ENCODE data around the gene CA4. TPM values are rescaled to one million over a fixed set of nuclear protein-coding genes. Genes with fewer than 3 reads are reported as not detected.

Gene CA4
- total RNA-seq, 1 donor from 2014 or later = not detected

DNA sequence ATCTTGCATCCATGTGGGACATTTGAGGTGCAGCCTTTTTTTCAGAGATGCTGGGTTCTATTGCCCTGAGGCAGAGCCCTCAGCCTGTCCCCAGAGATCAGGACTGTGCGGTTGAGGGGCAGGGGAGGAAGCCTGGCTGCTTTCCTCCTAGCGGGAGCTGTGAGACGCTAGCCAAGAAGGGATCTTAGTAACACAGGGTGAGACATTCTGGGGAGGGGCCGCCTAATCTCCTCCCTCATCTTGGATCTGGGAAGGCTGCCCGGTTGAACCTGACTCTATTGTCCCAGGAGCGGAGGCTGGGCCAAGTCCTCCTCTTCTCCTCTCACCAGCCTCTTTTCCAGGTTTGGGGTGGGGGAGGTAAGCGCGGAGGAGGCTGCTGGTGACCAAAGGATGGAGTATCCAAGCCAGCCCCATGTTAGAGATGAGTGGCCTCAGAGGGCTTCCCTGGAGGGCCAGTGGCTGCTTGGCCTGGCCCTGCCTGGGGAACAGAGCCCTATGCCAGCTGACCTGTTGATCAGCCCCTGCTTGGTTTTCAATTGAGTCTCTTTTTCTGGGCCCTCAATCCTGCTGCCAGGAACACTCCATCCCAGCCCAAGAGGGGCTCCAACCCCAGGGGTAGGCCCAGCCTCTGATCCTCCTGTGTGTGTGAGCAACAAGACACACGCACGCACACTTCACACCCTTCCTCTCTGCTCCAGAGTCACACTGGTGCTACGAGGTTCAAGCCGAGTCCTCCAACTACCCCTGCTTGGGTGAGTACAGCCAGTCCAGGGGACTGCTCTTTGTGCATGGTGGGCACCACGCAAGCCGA, 5.0 kb downstream of the CA4 start:
- DNase-seq (ENCODE audit: low spot score) = peak; percentile 34

DNA sequence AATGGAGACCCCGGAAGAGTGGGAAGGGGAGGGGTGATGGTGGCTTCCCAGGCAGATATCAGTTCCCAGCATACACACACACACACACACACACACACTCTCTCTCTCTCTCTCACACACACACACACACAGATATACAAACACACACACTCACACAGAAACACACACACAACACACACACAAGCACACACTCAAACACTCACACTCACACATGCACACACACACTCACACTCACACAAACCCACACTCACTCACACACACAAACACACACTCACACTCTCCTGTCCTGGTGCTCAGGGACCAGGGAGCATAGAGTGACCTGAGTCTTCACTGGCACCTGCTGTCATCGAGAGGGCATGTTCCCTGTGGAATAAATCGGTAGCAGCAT, 5.6 kb downstream of the CA4 start:
- no peak for DNase-seq (ENCODE audit: low spot score)

DNA sequence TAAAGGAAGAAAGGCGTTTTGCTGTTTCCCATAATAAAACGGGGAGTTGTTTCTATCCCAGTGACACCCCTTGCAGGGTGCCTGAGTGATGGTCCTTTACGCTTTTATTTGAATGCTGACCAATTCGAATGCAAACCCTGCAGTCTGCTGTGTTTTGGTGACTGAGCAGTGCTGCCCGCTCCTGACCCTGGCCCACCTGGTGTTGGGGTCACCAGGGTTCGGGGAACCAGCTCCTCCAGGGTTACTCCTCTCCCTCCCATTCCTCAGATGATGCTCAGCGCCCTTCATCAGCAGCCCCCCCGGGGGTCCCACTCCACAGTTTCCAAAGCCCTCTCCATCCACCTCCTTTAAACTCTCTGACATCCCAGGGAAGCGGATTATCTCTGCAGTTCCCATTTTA, 6.0 kb downstream of the CA4 start:
- no peak for DNase-seq (ENCODE audit: low spot score)

DNA sequence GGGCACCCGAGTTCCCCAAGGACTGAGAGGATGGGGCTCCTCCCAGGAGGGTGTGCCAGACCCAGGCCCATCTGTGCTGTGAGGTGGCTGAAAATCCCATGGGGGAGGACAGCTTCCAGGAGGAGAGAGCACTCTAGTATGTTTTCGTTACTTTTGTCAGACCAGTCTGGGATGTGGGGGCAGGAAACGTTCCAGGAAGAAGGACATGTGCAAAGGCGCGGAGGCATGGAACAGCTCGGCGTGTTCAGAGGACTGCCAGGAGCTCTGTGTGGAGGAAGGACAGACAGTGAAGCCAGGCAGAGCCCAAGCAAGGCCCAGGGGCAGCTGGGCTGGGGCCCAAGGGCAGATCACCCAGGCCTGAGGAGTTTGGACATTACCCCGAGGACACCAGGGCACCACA, 7.0 kb downstream of the CA4 start:
- no peak for DNase-seq (ENCODE audit: low spot score)

DNA sequence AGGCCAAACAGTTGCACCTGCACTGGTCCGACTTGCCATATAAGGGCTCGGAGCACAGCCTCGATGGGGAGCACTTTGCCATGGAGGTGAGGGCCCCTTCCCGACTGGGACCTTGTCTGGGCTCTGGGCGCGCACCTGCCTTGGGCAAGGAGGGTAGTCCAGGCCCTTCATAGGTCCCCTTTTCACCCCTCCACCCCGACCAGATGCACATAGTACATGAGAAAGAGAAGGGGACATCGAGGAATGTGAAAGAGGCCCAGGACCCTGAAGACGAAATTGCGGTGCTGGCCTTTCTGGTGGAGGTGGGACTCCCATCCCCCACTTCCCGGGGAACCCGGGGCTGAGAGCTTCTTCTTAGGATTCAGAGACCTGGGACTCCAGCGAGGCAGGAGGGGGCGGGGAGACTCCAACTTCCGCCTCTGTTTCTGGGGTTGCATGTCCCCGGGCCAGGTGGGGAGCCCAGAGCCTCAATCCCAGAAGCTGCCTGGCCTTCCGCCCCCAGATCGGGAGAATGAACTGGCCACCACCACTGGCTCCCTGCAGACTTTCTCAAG, 7.8 kb downstream of the CA4 start:
- no peak for DNase-seq (ENCODE audit: low spot score)

DNA sequence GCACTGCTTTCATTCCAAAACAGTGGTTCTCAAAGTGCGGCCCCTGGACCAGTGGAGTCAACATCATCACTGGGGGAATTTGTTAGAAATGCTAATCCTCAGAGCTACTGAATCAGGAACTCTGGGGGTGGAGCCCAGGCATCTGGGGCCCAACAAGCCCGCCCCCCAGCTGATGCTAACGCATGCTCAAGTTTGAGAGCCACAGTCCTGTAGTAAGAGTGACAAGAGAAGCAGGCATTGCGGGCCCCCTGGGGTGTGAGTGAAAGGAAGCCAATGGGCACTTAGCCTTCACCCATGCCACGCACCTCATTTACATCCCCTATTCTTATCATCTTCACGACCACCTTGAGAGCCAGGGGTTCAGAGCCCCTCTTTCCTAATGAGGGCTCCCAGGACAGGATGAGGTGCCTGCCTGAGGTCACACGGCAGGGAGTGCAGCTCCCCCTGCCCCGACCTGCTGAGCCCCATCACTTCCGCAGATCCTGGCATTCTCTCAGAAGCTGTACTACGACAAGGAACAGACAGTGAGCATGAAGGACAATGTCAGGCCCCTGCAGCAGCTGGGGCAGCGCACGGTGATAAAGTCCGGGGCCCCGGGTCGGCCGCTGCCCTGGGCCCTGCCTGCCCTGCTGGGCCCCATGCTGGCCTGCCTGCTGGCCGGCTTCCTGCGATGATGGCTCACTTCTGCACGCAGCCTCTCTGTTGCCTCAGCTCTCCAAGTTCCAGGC, 9.1 kb downstream of the CA4 start:
- no peak for DNase-seq (ENCODE audit: low spot score)

DNA sequence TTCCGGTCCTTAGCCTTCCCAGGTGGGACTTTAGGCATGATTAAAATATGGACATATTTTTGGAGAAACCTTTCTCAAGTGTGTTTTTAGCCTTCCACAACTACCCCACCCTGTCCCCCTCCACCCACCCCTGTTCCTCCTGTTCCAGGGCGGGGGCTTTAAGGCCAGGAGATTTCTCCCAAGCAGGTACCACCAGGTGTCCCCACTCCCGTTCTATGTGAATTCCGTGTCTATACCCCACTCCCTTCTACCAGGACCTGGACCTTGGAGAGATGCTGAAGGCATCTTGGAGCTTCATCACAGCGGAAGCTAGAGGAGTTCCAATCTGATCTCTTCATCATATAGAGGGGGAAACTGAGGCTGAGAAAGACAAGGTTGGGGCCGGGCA, 9.7 kb downstream of the CA4 start:
- no peak for DNase-seq (ENCODE audit: low spot score)

- DNase-seq (ENCODE audit: low spot score) = no peak
Observed at GRCh38 chr17:60160829-60161501, 11.2 kb downstream of the CA4 start.

GRCh38 chr17:60161598-60162330, 12.0 kb downstream of the CA4 start:
- DNase-seq (ENCODE audit: low spot score) = no peak

DNA sequence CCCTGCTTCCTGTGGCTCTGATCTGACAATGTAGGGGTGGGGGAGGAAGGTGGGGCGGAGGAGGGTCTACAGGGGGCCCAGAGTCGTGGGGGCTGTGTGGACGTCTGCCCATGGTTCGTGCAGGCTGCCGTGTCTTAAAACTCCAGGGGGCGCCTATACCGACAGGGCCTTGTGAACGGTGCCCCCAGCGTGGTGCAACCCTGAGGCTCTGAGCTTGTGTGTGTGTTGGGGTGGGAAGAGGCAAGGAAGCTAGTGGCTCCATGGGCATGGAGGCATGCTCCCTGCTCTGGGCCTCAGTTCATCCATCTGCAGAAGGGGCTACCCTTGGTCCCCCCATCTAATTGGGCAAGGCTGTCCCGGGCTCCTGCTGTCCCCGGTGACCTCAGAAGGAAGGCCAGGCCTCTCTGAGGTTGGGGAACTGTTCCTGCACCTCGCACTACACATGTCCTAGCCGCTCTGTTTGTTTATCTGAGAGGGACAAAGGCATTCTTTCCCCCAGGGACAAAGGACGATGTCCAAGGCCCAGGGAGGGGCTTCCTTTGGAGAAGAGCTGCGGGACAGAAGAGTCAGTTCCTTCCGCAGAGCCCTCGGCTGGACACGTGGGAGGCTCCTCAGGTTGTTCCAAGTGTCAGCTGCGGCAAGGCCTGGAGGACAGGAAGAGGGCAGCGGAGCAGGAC, 13.5 kb downstream of the CA4 start:
- DNase-seq (ENCODE audit: low spot score) = no peak

GRCh38 chr17:60164164-60164563, 14.4 kb downstream of the CA4 start:
- no peak for DNase-seq (ENCODE audit: low spot score)

GRCh38 chr17:60164697-60165096, 14.9 kb downstream of the CA4 start:
- DNase-seq (ENCODE audit: low spot score) = no peak

DNA sequence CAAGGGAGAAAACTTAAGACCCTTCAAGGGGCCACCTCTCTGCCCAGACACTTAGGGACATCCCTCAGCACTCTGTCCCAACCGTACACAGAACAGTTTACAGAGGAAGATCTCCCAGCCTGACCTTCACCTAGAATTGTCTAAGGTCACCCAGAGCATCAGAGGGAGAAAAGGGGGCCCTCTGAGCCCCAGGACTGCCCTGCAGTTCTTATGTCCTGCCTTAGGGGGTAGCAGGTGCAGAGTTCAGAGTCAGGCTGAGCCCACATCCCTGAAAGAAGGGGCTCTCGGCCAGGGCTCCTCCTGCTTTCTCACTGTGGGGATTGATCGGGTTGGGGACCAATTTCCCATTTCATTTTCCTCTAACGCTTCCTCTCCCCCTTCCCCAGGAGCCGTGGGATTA, 15.4 kb downstream of the CA4 start:
- no peak for DNase-seq (ENCODE audit: low spot score)

DNA sequence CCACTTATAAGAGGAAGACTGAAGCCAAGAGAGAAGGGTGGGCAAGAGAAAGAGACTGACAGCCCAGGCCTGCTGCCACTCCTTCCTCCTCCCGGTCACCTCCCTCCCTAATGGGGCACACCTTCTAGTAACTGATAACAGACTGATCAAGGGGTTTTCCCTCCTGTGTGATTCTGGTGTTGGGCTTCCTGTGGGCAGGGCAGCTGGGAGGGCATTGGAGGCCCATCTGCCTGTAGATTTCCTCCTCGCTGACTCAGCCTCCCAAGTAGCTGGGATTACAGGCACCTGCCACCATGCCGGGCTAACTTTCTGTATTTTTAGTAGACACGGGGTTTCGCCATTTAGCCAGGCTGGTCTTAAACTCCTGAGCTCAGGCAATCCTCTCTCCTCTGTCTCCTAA, 16.2 kb downstream of the CA4 start:
- DNase-seq (ENCODE audit: low spot score) = no peak

DNA sequence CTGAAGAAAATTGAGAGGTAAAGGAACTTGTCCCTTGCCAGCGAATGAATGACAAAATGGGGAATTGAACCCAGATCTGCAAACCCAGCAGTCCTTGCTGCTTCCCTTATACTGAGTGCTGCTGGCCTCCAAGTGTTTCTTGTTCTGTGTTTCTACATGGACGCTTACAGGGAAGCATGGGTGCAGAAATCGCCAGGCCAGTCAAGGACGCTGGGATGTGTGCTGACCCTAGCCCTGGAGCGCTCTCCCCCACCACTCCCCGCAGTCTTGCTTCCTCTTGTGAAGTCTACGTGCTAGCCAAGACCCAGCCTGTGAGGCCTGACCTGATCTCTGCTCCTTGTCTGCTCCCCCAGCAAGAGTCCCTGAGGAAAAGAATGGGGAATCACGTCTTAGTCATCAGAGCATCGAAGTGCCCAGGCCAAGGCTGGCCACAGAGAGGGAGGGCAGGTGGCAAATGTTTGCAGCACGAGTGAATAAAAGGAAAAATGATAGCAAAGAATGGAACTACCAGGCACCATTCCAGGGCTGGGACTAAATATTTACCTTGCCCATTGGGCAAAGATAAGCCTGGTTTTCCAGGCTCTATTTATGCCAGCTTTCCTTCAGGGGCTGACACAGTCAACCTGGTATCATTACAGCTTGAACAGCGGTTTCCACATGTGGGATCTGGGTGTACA, 17.4 kb downstream of the CA4 start:
- no peak for DNase-seq (ENCODE audit: low spot score)

GRCh38 chr17:60168654-60169053, 18.9 kb downstream of the CA4 start:
- no peak for DNase-seq (ENCODE audit: low spot score)

GRCh38 chr17:60169921-60170817, 20.4 kb downstream of the CA4 start:
- no peak for DNase-seq (ENCODE audit: low spot score)

DNA sequence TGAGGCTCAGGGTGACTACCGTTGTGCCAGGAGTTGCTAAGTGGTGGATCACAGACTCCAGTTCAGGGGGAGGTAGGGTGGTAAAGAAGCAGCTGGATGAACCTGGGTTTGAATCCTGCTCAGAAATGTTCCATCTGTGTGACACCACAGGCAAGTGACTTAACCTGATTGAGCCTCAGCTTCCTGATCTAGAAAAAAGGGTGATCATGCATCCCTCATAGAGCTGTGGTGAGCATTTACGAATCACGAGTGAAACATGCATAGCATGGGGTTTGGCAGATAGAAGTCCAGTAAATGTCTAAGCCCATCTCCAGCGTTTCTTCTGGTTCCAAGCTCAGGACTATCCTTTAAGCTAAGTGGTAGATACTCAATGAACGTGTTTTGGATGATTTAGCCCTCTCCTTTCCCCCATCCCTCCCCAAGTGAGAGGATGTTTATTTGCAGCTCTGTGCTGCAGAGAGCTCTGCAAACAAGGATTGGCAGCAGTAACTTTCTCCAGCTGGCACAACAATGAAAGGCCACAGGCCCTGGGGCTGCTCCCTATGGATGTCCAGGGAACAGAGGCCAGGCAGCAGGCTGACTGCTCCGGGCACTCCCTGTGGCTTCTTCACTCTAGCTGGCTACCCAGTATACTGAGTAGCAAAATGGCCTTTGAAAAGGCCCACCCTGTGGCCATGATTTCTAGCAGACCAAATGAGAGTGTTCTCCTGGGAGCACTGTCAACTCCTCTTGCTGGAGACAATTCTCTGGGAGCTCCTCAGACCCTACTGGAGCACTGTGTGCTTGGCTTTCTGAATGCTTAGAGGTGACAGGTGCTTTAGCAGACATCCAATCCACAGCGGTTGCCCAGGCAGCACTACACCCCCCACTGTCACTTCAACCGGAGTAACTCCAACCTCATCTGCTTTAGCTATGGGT, 21.3 kb downstream of the CA4 start:
- no peak for DNase-seq (ENCODE audit: low spot score)

GRCh38 chr17:60171753-60172079, 21.9 kb downstream of the CA4 start:
- no peak for DNase-seq (ENCODE audit: low spot score)
